Measurements from ENCODE around the gene EDN2. TPM values are rescaled to one million over a fixed set of nuclear protein-coding genes. Genes with fewer than 3 reads are reported as not detected.

The EDN2 gene
- polyA plus RNA-seq, 4 donors = 1.0 to 22.8 (median 9.5) TPM

GRCh38 chr1:41471658-41472057, 12.8 kb downstream of the EDN2 start:
- Histone ChIP-seq H3K36me3 (ENCODE audit: control insufficient read depth in 3 of 3, insufficient read depth in 2 of 3, low read depth in 1 of 3, low read length in 3 of 3) (no peaks in the 10 kb centered on the region), H3K4me3 (ENCODE audit: low read depth in 1 of 3, low read length in 3 of 3) (no peak overlapping the region), H3K9me3 (ENCODE audit: control insufficient read depth in 2 of 2, insufficient read depth in 1 of 2, low read depth in 1 of 2, low read length in 1 of 2) (no peaks in the 10 kb centered on the region), H3K27ac (ENCODE audit: low read depth in 1 of 3, low read length in 2 of 3) (no peak overlapping the region), H3K27me3 (ENCODE audit: control insufficient read depth in 3 of 3, insufficient read depth in 3 of 3, low read length in 3 of 3) (no peaks in the 10 kb centered on the region), H3K4me1 (ENCODE audit: control insufficient read depth in 3 of 3, insufficient read depth in 2 of 3, low read depth in 1 of 3, low read length in 2 of 3) (peaks cover 3 to 53% (median 7%) of the 10 kb centered on the region in 3 donors)
- 78 to 86% (median 85%) methylated on average over 6 of the region's 6 CpGs for WGBS, 3 donors
- DNase-seq (no peak), FAIRE-seq (no peak)

DNA sequence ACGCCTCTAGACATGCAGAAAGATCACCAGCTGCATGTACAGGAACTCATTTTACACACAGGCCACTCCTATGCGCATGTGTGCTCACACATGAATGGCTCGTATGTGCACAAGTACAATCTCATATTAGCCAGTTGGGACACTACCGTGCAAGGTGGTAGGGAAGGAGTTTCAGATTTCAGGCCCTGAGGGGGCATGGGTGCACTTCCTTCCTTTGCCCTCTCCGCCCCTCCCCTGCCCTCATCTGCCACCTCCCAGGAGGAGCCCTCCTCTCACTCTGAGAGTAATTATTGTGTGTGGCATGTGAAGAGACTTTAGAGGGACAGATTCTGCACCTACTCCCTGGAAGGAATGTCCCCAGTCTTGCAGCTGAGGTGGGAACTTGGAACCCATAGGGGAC, 14.8 kb downstream of the EDN2 start:
- H3K27me3 ChIP-seq (ENCODE audit: control insufficient read depth in 3 of 3, insufficient read depth in 3 of 3, low read length in 3 of 3) = no peaks in the 10 kb centered on the region

DNA sequence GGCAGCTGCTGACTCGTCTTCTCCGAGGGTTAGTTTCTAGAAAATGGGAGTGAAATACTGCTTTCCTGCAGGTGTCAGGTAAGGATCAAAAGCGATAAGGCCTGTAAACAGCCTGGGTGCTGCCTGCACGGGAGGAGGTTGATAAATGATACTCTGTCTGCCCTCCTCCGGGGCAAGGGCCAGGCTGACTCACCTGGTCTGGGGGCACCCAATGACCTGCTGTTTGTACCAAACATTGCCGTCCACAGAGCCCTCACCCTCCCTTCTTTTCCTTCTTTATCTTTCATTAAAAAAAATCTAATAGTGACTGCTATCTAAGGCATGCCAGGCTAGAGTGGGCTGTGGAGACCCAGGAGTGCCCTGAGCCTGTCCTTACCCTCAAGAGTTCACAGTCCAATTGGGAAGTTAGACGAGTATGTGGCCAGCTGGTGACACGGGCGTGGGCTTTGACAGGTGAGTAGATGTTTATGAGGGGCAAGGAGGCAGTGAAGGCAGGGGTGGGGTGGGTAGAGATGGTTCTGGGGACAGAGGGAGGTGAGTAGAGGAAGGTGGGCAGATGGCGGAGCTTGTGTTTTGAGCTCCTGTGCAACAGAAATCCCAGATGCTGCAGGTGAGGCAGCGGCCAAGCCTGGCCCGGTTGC, 16.2 kb downstream of the EDN2 start:
- peaks cover 0 to 37% (median 7%) of the 10 kb centered on the region in 3 donors for H3K4me1 ChIP-seq (ENCODE audit: control insufficient read depth in 3 of 3, insufficient read depth in 2 of 3, low read depth in 1 of 3, low read length in 2 of 3)
- H3K9me3 ChIP-seq (ENCODE audit: control insufficient read depth in 2 of 2, insufficient read depth in 1 of 2, low read depth in 1 of 2, low read length in 1 of 2) = no peaks in the 10 kb centered on the region
- peak overlapping the region in 1 of 3 donors; percentile 31 for H3K4me3 ChIP-seq (ENCODE audit: low read depth in 1 of 3, low read length in 3 of 3)
- WGBS, 3 donors = 18 to 65% (median 38%) methylated on average over 12 of the region's 12 CpGs
- H3K27ac ChIP-seq (ENCODE audit: low read depth in 1 of 3, low read length in 2 of 3) = peak overlapping the region; percentile 59 to 67 (median 63)
- H3K27me3 ChIP-seq (ENCODE audit: control insufficient read depth in 3 of 3, insufficient read depth in 3 of 3, low read length in 3 of 3) = no peaks in the 10 kb centered on the region
- DNase-seq (peak; percentile 67 to 92), FAIRE-seq (no peak)
- H3K36me3 ChIP-seq (ENCODE audit: control insufficient read depth in 3 of 3, insufficient read depth in 2 of 3, low read depth in 1 of 3, low read length in 3 of 3) = no peaks in the 10 kb centered on the region

More for the DNA sequence above, 14.8 kb downstream of the EDN2 start:
- H3K4me3 ChIP-seq (ENCODE audit: low read depth in 1 of 3, low read length in 3 of 3) = no peak overlapping the region
- FAIRE-seq = no peak
- no peaks in the 10 kb centered on the region for H3K36me3 ChIP-seq (ENCODE audit: control insufficient read depth in 3 of 3, insufficient read depth in 2 of 3, low read depth in 1 of 3, low read length in 3 of 3)
- WGBS, 3 donors = 59 to 75% (median 67%) methylated on average over 5 of the region's 5 CpGs
- H3K9me3 ChIP-seq (ENCODE audit: control insufficient read depth in 2 of 2, insufficient read depth in 1 of 2, low read depth in 1 of 2, low read length in 1 of 2) = no peaks in the 10 kb centered on the region
- no peak for DNase-seq
- H3K4me1 ChIP-seq (ENCODE audit: control insufficient read depth in 3 of 3, insufficient read depth in 2 of 3, low read depth in 1 of 3, low read length in 2 of 3) = peaks cover 0 to 47% (median 9%) of the 10 kb centered on the region in 3 donors
- no peak overlapping the region for H3K27ac ChIP-seq (ENCODE audit: low read depth in 1 of 3, low read length in 2 of 3)

GRCh38 chr1:41467673-41468072, 16.8 kb downstream of the EDN2 start:
- WGBS, 3 donors = 9 to 37% (median 19%) methylated on average over 4 of the region's 4 CpGs
- Histone ChIP-seq H3K36me3 (ENCODE audit: control insufficient read depth in 3 of 3, insufficient read depth in 2 of 3, low read depth in 1 of 3, low read length in 3 of 3) (no peaks in the 10 kb centered on the region), H3K27me3 (ENCODE audit: control insufficient read depth in 3 of 3, insufficient read depth in 3 of 3, low read length in 3 of 3) (no peaks in the 10 kb centered on the region), H3K4me3 (ENCODE audit: low read depth in 1 of 3, low read length in 3 of 3) (no peak overlapping the region), H3K9me3 (ENCODE audit: control insufficient read depth in 2 of 2, insufficient read depth in 1 of 2, low read depth in 1 of 2, low read length in 1 of 2) (peaks cover 0 to under 1% of the 10 kb centered on the region in 2 donors), H3K27ac (ENCODE audit: low read depth in 1 of 3, low read length in 2 of 3) (peak overlapping the region; percentile 59 to 67 (median 63)), H3K4me1 (ENCODE audit: control insufficient read depth in 3 of 3, insufficient read depth in 2 of 3, low read depth in 1 of 3, low read length in 2 of 3) (peaks cover 0 to 43% (median 7%) of the 10 kb centered on the region in 3 donors)
- DNase-seq (no peak), FAIRE-seq (no peak)

DNA sequence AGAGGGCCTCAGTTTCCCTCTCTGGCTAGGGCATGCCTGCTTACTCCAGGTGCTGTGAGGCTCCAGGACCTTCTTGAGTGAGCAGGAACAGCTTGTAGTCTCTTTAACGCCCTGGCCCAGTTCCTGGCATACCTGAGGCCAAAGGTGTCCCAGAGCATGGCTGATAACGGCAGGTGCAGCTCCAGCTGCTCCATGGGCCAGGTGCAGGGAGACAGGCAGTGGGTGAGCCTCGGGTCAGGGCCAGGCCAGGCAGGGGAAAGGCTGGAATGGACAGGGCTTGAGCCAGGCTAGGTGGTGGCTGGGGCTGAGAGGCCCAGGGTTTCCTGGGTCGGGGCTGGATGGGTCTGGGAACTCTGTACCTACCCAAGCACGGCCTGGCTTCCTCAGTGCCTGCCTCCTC, 18.3 kb downstream of the EDN2 start:
- H3K27me3 ChIP-seq (ENCODE audit: control insufficient read depth in 3 of 3, insufficient read depth in 3 of 3, low read length in 3 of 3) = no peaks in the 10 kb centered on the region
- peak overlapping the region; percentile 59 to 63 (median 61) for H3K27ac ChIP-seq (ENCODE audit: low read depth in 1 of 3, low read length in 2 of 3)
- no peak for FAIRE-seq
- DNase-seq = peak; percentile 64 to 92
- 11 to 59% (median 17%) methylated on average over 5 of the region's 5 CpGs for WGBS, 3 donors
- peaks cover 0 to 2% of the 10 kb centered on the region in 2 donors for H3K9me3 ChIP-seq (ENCODE audit: control insufficient read depth in 2 of 2, insufficient read depth in 1 of 2, low read depth in 1 of 2, low read length in 1 of 2)
- H3K36me3 ChIP-seq (ENCODE audit: control insufficient read depth in 3 of 3, insufficient read depth in 2 of 3, low read depth in 1 of 3, low read length in 3 of 3) = no peaks in the 10 kb centered on the region
- H3K4me1 ChIP-seq (ENCODE audit: control insufficient read depth in 3 of 3, insufficient read depth in 2 of 3, low read depth in 1 of 3, low read length in 2 of 3) = peaks cover 0 to 54% (median 7%) of the 10 kb centered on the region in 3 donors
- no peak overlapping the region for H3K4me3 ChIP-seq (ENCODE audit: low read depth in 1 of 3, low read length in 3 of 3)

DNA sequence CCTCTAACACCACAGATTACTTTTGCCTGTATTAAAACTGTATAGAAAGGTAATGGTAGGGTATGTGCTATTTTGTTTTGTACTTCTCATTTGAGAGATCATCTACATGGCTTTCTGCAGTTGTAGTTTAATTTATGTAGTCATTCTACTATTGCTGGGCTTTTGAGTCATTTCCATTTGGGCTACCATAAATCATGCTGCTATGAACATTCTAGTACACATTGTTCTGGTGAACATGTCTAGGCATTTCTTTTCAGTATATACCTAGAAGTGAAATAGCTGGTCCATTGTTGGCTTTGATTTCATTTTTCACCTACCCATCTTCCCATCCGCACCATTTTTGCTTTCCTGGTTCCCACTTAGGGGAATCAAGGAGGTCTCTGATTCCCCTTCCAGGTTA, 18.7 kb downstream of the EDN2 start:
- Histone ChIP-seq H3K36me3 (ENCODE audit: control insufficient read depth in 3 of 3, insufficient read depth in 2 of 3, low read depth in 1 of 3, low read length in 3 of 3) (no peaks in the 10 kb centered on the region), H3K9me3 (ENCODE audit: control insufficient read depth in 2 of 2, insufficient read depth in 1 of 2, low read depth in 1 of 2, low read length in 1 of 2) (peaks cover 0 to 2% of the 10 kb centered on the region in 2 donors), H3K27ac (ENCODE audit: low read depth in 1 of 3, low read length in 2 of 3) (peak overlapping the region; percentile 59 to 63 (median 61)), H3K27me3 (ENCODE audit: control insufficient read depth in 3 of 3, insufficient read depth in 3 of 3, low read length in 3 of 3) (no peaks in the 10 kb centered on the region), H3K4me3 (ENCODE audit: low read depth in 1 of 3, low read length in 3 of 3) (no peak overlapping the region), H3K4me1 (ENCODE audit: control insufficient read depth in 3 of 3, insufficient read depth in 2 of 3, low read depth in 1 of 3, low read length in 2 of 3) (peaks cover 0 to 54% (median 7%) of the 10 kb centered on the region in 3 donors)
- DNase-seq (no peak), FAIRE-seq (no peak)
- 19 to 76% (median 36%) methylated on average over 1 of the region's 1 CpG for WGBS, 3 donors

DNA sequence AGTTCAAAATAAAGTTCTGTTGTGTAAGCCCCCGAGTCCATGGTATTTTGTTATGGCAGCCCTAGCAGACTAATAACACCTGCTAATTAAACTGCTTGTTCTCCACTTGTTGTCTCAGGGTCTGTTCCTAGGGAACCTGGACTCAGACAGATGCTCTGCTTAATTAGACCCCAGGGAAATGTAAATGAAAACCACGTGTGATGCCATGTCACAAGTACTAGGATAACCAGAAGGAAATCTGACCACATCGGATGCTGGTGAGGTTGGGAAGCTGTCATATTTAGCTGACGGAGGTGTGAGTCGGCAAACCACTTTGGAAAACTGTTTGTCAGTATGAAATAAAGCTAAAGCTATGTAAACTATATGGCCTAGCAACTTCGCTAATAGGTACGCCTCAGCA, 19.6 kb downstream of the EDN2 start:
- Histone ChIP-seq H3K27me3 (ENCODE audit: control insufficient read depth in 3 of 3, insufficient read depth in 3 of 3, low read length in 3 of 3) (no peaks in the 10 kb centered on the region), H3K27ac (ENCODE audit: low read depth in 1 of 3, low read length in 2 of 3) (no peak overlapping the region), H3K9me3 (ENCODE audit: control insufficient read depth in 2 of 2, insufficient read depth in 1 of 2, low read depth in 1 of 2, low read length in 1 of 2) (peaks cover 0 to 2% of the 10 kb centered on the region in 2 donors), H3K4me3 (ENCODE audit: low read depth in 1 of 3, low read length in 3 of 3) (no peak overlapping the region), H3K4me1 (ENCODE audit: control insufficient read depth in 3 of 3, insufficient read depth in 2 of 3, low read depth in 1 of 3, low read length in 2 of 3) (peaks cover 0 to 57% (median 7%) of the 10 kb centered on the region in 3 donors), H3K36me3 (ENCODE audit: control insufficient read depth in 3 of 3, insufficient read depth in 2 of 3, low read depth in 1 of 3, low read length in 3 of 3) (no peaks in the 10 kb centered on the region)
- WGBS, 3 donors = 85 to 91% (median 90%) methylated on average over 7 of the region's 7 CpGs
- DNase-seq (no peak), FAIRE-seq (no peak)

GRCh38 chr1:41463516-41463915, 21.0 kb downstream of the EDN2 start:
- peaks cover 0 to 2% of the 10 kb centered on the region in 2 donors for H3K9me3 ChIP-seq (ENCODE audit: control insufficient read depth in 2 of 2, insufficient read depth in 1 of 2, low read depth in 1 of 2, low read length in 1 of 2)
- WGBS, 3 donors = 85 to 94% (median 90%) methylated on average over 2 of the region's 2 CpGs
- no peaks in the 10 kb centered on the region for H3K27me3 ChIP-seq (ENCODE audit: control insufficient read depth in 3 of 3, insufficient read depth in 3 of 3, low read length in 3 of 3)
- H3K27ac ChIP-seq (ENCODE audit: low read depth in 1 of 3, low read length in 2 of 3) = no peak overlapping the region
- no peak overlapping the region for H3K4me3 ChIP-seq (ENCODE audit: low read depth in 1 of 3, low read length in 3 of 3)
- DNase-seq (no peak), FAIRE-seq (no peak)
- peaks cover 0 to 54% (median 5%) of the 10 kb centered on the region in 3 donors for H3K4me1 ChIP-seq (ENCODE audit: control insufficient read depth in 3 of 3, insufficient read depth in 2 of 3, low read depth in 1 of 3, low read length in 2 of 3)
- no peaks in the 10 kb centered on the region for H3K36me3 ChIP-seq (ENCODE audit: control insufficient read depth in 3 of 3, insufficient read depth in 2 of 3, low read depth in 1 of 3, low read length in 3 of 3)

DNA sequence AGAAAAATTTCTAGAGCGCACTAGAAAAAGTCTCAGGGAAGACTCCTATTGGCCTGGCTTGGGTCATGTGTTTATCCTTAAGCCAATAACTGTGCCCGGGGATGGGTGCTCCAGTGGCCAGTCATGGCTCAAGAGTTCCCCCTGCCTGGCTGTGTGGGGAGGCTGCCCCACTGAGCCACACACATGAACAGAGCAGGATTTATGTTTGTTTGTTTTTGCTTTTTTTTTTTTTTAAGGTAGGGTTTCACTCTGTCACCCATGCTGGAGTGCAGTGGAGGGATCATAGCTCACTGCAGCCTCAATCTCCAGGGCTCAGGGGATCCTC, 21.8 kb downstream of the EDN2 start:
- WGBS, 3 donors = 76 to 89% (median 79%) methylated on average over 2 of the region's 2 CpGs
- Histone ChIP-seq H3K27ac (ENCODE audit: low read depth in 1 of 3, low read length in 2 of 3) (peak overlapping the region; percentile 19 to 72 (median 50)), H3K36me3 (ENCODE audit: control insufficient read depth in 3 of 3, insufficient read depth in 2 of 3, low read depth in 1 of 3, low read length in 3 of 3) (no peaks in the 10 kb centered on the region), H3K27me3 (ENCODE audit: control insufficient read depth in 3 of 3, insufficient read depth in 3 of 3, low read length in 3 of 3) (no peaks in the 10 kb centered on the region), H3K9me3 (ENCODE audit: control insufficient read depth in 2 of 2, insufficient read depth in 1 of 2, low read depth in 1 of 2, low read length in 1 of 2) (peaks cover 0 to 2% of the 10 kb centered on the region in 2 donors), H3K4me1 (ENCODE audit: control insufficient read depth in 3 of 3, insufficient read depth in 2 of 3, low read depth in 1 of 3, low read length in 2 of 3) (peaks cover 0 to 48% (median 5%) of the 10 kb centered on the region in 3 donors), H3K4me3 (ENCODE audit: low read depth in 1 of 3, low read length in 3 of 3) (no peak overlapping the region)
- DNase-seq = no peak
- no peak for FAIRE-seq
